T-helper 2 cell treated with Interferon-gamma antibody and Interleukin-4, amounts not matched to agents 5 μg/mL and 100 μg/mL, for 36 hours (primary cell): ENCODE results near the gene PSTPIP2.
A peak's percentile ranks its signal among the peaks of the same experiment; 100 is the strongest.

Experiments
- DNase-seq: peaks from one replicate; pipeline ENCODE4 v3.0.0; 2021; ENCODE audit warnings: low spot score
- H3K27ac Mint-ChIP-seq: one replicate; pipeline ENCODE4 v1.8.0; 2021; ENCODE audit warnings: mild to moderate bottlenecking, mixed read lengths
- H3K27me3 Mint-ChIP-seq: one replicate; pipeline ENCODE4 v1.8.0; 2021; ENCODE audit warnings: low read depth, mixed read lengths
- H3K36me3 Mint-ChIP-seq: one replicate; pipeline ENCODE4 v1.8.0; 2021; ENCODE audit warnings: low read depth, mixed read lengths
- H3K4me1 Mint-ChIP-seq: one replicate; pipeline ENCODE4 v1.8.0; 2021; ENCODE audit warnings: low read depth, mixed read lengths
- H3K4me3 Mint-ChIP-seq: one replicate; pipeline ENCODE4 v1.8.0; 2022; ENCODE audit warnings: mild to moderate bottlenecking, moderate library complexity, mixed read lengths
- H3K9me3 Mint-ChIP-seq: one replicate; pipeline ENCODE4 v1.8.0; 2021; ENCODE audit warnings: mixed read lengths

Gene PSTPIP2

DNA sequence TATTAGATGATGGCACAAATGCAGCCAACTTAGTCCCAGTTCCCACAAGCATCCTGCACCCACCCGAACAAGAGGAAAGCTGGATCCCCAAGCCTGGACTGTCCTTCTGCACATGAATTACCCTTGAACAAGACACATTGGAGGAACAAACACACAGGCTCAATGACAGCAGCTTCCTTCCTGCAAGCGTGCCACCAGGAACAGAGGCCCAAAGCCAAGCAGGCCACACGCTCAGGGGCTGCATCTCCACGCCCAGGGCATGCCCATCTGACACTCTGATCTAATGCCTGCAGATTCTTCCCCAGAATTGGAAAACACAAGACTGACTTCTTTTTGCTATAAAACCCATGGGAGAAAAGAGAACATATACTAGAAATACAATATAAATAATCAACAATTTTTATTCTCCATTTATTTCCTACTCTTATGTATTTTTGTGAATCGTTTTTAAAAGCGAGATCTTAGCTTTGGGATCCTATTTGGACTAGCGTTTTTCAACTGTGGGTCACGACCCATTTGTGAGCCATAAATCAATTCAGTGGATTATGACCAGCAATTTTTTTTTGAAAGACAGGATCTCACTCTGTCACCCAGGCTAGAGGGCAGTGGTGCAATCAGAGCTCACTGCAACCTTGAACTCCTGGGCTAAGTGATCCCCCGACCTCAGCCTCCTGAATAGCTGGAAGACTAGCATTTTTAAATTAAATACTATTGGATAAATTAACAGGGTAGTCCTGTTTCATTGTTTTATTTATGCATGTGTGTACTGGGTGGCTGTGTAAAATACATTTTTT is 34.4 kb downstream of the PSTPIP2 start:
- H3K27me3 Mint-ChIP-seq, result no peaks in the 10 kb centered on the region
- peaks cover 33% of the 10 kb centered on the region for H3K36me3 Mint-ChIP-seq
- H3K4me3 Mint-ChIP-seq, result no peak overlapping the region
- H3K9me3 Mint-ChIP-seq, result no peaks in the 10 kb centered on the region
- peak overlapping the region; percentile 7 for H3K27ac Mint-ChIP-seq
- peaks cover 34% of the 10 kb centered on the region for H3K4me1 Mint-ChIP-seq
- DNase-seq, result no peak

DNA sequence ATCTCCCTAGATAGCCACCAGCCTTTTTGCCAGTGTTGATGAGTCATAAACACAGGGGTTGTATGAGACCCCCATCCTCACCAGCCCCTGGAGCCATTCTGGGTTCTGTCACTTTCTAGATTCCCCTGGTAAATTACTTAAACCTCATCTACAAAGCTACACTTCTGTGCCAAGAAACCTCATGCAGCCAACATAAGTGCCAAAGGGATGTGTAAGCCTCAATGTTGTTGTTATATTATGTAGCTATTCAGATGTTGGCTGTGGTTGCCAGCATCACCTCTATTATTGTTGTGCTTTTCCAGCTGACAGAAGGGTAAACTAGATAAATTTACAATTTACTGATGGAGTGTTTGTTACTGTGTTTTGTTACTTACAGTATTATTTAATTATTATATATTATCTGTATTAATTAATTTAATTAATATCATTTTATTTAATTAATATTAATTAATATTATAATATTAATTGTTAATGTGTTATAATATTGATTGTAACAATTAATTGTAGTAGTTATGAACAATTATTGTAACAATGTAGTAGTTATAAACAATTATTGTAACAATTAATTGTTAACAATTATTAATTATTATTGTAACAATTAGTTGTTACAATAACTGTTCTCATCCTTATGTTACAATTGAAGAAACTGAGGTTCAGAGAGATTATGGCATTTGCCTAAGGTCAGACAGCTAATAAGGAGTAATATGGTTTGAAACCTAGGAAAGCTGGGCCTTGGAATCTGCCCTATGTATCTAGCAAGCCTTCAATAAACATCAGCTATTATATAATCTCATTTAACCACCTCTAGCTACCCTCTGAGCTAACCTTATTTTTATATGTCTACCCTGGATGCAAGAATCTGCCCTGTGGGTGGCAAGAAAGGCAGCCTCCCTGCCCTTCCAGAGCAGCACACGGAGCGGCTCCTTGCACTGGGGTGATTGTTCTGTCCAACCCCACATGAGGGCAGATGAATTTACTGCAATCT is 36.1 kb downstream of the PSTPIP2 start:
- Mint-ChIP-seq H3K36me3 (peaks cover 28% of the 10 kb centered on the region), H3K27me3 (no peaks in the 10 kb centered on the region), H3K9me3 (no peaks in the 10 kb centered on the region), H3K27ac (no peak overlapping the region), H3K4me3 (no peak overlapping the region), H3K4me1 (peaks cover 20% of the 10 kb centered on the region)
- DNase-seq, result no peak

DNA sequence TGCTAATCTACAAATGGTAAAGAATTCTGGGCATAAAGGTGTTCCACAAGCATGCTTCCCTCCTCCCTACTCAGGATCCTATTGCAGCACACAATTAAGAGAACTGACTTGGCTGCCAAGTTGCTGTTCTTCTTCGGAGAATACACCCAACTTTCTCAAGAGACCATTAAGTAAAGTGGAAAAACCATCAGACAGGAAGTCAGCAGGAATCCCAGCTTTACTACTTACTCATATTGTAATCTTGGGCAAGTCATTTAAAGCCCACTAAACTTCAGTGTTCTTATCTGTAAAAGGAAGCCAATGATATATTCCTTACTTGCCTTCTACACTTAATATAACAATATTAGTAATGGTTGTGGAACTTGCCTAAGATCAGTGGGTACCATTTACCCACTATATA is 37.8 kb downstream of the PSTPIP2 start:
- Mint-ChIP-seq H3K27ac (no peak overlapping the region), H3K4me3 (no peak overlapping the region), H3K27me3 (peaks cover 1% of the 10 kb centered on the region), H3K4me1 (peaks cover 5% of the 10 kb centered on the region), H3K9me3 (no peaks in the 10 kb centered on the region), H3K36me3 (peaks cover 18% of the 10 kb centered on the region)
- DNase-seq, result no peak

DNA sequence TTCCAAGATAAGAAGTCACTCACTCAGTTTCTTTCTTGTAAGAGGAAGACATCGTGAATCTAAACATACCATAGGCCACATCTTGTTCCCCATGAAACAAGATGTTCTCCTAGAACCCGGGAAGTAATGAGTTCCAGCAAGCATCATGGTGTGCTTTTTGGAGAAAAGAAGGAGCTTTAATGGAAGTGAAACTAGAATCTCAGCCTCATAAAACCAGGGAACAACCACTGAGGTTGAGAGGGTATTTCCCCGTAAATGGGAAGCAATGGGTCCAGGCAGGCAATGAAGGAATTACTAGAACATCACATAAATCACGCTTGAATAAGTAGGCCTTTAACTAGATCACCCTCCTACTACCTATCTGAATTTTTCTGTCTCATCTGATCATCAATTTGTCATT is 40.3 kb downstream of the PSTPIP2 start:
- H3K4me1 Mint-ChIP-seq, result peaks cover 13% of the 10 kb centered on the region
- H3K27me3 Mint-ChIP-seq, result peaks cover 9% of the 10 kb centered on the region
- DNase-seq, result no peak
- no peaks in the 10 kb centered on the region for H3K9me3 Mint-ChIP-seq
- peaks cover 20% of the 10 kb centered on the region for H3K36me3 Mint-ChIP-seq
- no peak overlapping the region for H3K27ac Mint-ChIP-seq
- H3K4me3 Mint-ChIP-seq, result no peak overlapping the region

DNA sequence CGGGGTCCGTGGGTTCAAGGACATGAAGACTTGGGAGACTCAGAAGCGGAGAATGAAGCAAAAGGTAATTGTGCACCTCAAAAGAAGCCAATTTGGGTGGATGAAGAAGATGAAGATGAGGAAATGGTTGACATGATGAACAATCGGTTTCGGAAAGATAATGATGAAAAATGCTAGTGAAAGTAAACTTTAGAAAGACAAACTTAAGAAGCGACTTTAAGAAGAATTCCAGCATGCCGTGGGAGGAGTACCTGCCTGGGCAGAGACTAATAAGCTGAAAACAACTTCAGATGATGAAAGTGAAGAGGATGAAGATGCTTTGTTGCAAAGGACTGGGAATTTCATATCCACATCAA is 43.5 kb downstream of the PSTPIP2 start:
- Mint-ChIP-seq H3K9me3 (no peaks in the 10 kb centered on the region), H3K27me3 (peaks cover 9% of the 10 kb centered on the region)

DNA sequence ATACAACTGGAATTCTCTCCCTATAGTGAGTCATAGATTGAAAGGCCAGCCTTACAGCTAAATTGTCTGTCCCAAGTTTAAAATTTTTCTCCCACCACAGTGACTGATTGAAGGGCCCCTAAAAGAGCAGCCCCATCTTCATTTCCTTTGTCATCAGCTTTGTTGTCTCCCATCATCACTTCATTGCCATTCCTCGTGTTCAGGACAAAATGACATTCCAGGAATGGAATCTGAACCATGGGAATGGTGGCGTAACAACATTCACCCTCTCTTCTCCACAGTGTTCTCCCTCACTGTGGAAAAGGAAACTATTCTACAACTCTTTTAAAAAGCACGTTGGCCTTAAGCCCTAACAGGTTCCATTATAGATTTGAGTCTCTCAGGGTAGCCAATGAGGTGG is 52.1 kb downstream of the PSTPIP2 start:
- no peak for DNase-seq
- Mint-ChIP-seq H3K4me1 (no peaks in the 10 kb centered on the region), H3K4me3 (no peak overlapping the region), H3K9me3 (no peaks in the 10 kb centered on the region), H3K27ac (no peak overlapping the region), H3K27me3 (no peaks in the 10 kb centered on the region), H3K36me3 (peaks cover 17% of the 10 kb centered on the region)

More for the DNA sequence above, 43.5 kb downstream of the PSTPIP2 start:
- peak overlapping the region; percentile 75 for H3K27ac Mint-ChIP-seq
- H3K4me3 Mint-ChIP-seq, result peak overlapping the region; percentile 85
- H3K4me1 Mint-ChIP-seq, result peaks cover 11% of the 10 kb centered on the region
- no peak for DNase-seq
- peaks cover 19% of the 10 kb centered on the region for H3K36me3 Mint-ChIP-seq

DNA sequence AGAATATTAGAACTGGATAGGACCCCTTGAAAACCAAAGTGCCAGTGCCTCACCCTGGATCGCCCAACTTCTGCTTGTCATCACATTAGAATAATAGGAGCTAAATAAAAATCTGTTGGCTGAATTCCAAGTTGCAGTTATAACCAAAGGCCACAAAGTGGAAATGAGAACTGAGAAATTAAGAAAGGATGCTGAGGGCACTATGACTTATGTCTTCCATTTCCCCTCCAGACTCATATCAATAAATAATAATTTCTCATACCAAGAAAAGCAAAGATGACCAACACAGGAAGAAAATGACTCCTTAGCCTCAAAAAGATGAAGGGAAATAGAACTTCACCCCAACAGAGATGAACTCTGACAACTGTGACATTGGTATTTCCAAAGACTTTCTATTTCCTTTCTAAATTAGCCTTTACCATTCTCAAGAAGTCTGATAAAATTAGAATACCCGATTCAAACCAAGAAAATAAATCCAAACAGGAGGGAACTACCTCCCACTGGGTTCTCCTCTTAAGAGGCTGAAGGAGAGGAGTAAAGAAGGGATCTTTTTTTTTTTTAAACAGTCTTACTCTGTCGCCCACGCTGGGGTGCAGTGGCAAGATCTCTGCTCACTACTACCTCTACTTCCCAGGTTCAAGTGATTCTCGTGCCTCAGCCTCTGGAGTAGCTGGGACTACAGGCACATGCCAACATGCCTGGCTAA is 58.4 kb downstream of the PSTPIP2 start:
- no peak overlapping the region for H3K27ac Mint-ChIP-seq
- peaks cover 21% of the 10 kb centered on the region for H3K36me3 Mint-ChIP-seq
- H3K4me1 Mint-ChIP-seq, result peaks cover 18% of the 10 kb centered on the region
- DNase-seq, result no peak
- no peaks in the 10 kb centered on the region for H3K9me3 Mint-ChIP-seq
- no peaks in the 10 kb centered on the region for H3K27me3 Mint-ChIP-seq
- H3K4me3 Mint-ChIP-seq, result no peak overlapping the region

DNA sequence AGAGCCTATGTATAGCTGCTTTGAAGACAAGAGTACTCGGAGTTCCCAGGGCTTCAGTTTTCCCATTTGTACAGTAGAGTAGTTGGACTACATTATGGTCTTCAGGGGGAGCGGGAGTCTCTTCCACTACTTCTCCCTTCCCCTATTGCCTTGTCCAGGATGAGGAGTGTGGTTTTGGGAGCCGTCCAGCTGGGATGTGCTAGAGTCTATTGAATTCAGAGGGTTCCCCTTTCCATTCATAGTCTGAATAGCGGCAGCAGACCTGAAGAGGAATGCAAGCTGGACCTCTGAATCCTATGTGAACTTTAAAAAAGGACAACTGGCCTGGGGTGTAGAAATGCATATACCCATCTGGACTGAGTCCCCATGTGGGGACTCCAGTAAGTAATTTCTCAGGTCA is 61.4 kb downstream of the PSTPIP2 start:
- H3K27ac Mint-ChIP-seq, result no peak overlapping the region
- H3K36me3 Mint-ChIP-seq, result peaks cover 18% of the 10 kb centered on the region
- H3K27me3 Mint-ChIP-seq, result no peaks in the 10 kb centered on the region
- DNase-seq, result no peak
- H3K9me3 Mint-ChIP-seq, result no peaks in the 10 kb centered on the region
- no peak overlapping the region for H3K4me3 Mint-ChIP-seq
- peaks cover 18% of the 10 kb centered on the region for H3K4me1 Mint-ChIP-seq

DNA sequence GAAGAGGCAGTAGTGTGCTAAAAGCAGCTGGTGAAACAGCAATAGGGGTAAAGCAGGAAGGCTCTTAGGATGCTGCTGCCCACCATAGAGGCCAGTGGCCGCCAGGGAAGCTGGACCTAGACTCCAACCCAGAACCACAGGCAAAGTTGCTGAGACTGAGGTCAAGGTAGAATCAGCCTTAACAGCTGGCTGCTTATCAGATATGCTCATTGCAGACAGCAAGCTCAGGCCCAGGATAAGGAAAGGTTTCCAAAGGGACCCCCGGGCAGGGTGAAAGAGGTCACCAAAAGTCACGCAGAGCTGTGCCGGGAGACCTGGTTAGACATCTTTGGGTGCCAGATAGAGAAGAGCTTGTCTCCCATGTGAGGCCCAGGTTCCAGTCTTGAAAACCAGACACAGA is 62.0 kb downstream of the PSTPIP2 start:
- Mint-ChIP-seq H3K27me3 (no peaks in the 10 kb centered on the region), H3K27ac (no peak overlapping the region), H3K9me3 (no peaks in the 10 kb centered on the region), H3K4me3 (no peak overlapping the region), H3K36me3 (peaks cover 16% of the 10 kb centered on the region), H3K4me1 (peaks cover 18% of the 10 kb centered on the region)
- no peak for DNase-seq

DNA sequence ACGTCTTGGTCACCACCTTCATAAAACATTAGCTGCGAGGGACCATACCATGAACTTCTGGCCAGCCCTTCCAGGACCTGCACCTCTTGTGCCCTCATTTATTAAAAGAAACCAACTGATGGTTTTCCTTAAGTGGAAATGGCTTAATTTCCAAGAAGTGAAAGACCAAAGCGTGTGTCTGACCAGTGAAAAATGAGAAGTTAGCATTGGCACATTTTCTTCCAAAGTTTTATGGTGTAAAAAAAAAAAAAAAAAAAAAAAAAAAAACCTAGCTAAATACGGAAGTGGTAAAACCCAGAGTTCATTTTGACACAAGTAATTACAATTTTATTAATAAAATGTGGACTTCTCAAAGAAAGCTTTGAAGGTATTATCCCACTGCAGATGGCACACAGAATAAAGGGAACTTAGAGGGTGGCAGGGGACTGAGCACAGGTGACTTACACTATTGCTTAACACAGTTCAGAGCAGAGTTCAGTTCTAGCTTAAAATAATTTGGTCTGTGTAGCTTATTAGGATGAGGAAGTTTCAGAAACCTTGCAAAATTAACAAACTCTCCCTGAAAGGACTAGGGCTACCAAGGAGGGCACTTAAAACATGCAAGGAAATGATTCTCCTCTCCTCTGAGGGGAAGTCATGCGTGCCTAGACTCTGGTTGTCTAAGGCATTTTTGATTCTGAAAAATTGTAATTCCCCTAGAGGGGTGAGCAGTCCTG is 62.8 kb downstream of the PSTPIP2 start:
- no peak for DNase-seq
- no peaks in the 10 kb centered on the region for H3K27me3 Mint-ChIP-seq
- no peak overlapping the region for H3K4me3 Mint-ChIP-seq
- peaks cover 13% of the 10 kb centered on the region for H3K4me1 Mint-ChIP-seq
- peaks cover 18% of the 10 kb centered on the region for H3K36me3 Mint-ChIP-seq
- H3K27ac Mint-ChIP-seq, result no peak overlapping the region
- no peaks in the 10 kb centered on the region for H3K9me3 Mint-ChIP-seq

DNA sequence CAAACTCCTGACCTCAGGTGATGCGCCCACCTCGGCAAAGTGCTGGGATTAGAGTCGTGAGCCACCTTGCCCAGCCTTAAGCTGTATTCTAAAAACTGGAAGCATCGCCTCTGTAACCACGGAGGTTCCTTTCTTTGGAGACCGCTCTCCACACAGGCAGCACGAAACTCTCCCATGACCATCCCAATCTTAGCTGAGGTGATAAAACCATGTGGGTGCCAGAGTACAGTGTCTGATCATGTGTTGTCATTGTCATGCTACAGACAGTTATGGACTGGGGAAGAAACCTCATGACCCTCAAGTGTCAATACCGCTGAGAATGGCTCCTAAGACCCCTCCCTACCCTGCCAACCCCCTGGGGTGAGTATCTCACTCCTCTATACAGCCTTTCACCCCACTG is 63.5 kb downstream of the PSTPIP2 start:
- Mint-ChIP-seq H3K4me3 (no peak overlapping the region), H3K9me3 (no peaks in the 10 kb centered on the region), H3K4me1 (peaks cover 5% of the 10 kb centered on the region), H3K36me3 (peaks cover 18% of the 10 kb centered on the region), H3K27ac (no peak overlapping the region), H3K27me3 (no peaks in the 10 kb centered on the region)
- DNase-seq, result no peak

DNA sequence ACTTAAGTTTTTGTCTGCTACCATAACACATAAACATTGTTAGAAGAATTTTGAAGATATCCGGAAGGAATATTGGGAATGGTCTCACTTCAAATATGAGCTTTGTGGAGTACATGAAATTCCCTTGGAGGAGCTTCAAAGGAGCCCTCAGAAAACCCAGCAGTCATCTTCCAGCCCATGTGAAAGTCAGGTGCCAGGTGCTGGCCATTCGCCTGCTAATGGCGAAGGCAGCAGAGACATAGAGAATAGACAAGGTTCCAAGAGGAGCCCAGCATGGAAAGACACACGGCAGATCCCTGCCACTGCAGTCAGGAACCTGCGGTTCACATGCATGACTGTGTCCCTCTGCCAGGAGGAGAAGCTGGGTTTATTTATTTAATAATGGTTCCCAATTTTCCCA is 64.9 kb downstream of the PSTPIP2 start:
- peaks cover 27% of the 10 kb centered on the region for H3K36me3 Mint-ChIP-seq
- H3K4me1 Mint-ChIP-seq, result peaks cover 1% of the 10 kb centered on the region
- H3K9me3 Mint-ChIP-seq, result peaks cover 9% of the 10 kb centered on the region
- no peak for DNase-seq
- H3K4me3 Mint-ChIP-seq, result no peak overlapping the region
- H3K27me3 Mint-ChIP-seq, result no peaks in the 10 kb centered on the region
- H3K27ac Mint-ChIP-seq, result no peak overlapping the region

DNA sequence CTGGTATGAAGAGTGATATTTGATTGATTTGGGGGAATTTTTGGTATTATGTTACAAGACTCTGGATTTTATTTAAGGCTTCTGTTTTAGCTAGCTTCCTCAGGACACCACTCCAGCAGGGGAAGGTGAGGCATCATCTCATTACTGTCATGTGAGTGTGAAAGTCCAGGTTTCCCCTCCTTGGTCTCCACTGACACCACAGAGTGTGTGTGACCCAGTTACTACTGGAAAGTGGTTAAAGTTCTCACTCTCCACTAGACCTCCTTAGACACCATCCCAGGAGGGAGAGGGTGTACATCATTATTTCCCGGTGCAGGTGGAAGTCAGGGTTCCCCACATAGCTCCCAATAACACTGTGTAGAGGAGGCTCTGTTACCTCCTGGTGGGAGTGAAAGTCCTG is 69.1 kb downstream of the PSTPIP2 start:
- Mint-ChIP-seq H3K27ac (no peak overlapping the region), H3K27me3 (no peaks in the 10 kb centered on the region), H3K9me3 (peaks cover 12% of the 10 kb centered on the region), H3K4me1 (peaks cover 31% of the 10 kb centered on the region), H3K4me3 (no peak overlapping the region), H3K36me3 (peaks cover 38% of the 10 kb centered on the region)
- no peak for DNase-seq
